ENCODE data around the gene CGNL1. TPM values are rescaled to one million over a fixed set of nuclear protein-coding genes. Genes with fewer than 3 reads are reported as not detected.

The CGNL1 gene
- polyA plus RNA-seq, 1 of the 3 experiments (the other 2 are of a cell fraction) = 0.23 TPM

DNA sequence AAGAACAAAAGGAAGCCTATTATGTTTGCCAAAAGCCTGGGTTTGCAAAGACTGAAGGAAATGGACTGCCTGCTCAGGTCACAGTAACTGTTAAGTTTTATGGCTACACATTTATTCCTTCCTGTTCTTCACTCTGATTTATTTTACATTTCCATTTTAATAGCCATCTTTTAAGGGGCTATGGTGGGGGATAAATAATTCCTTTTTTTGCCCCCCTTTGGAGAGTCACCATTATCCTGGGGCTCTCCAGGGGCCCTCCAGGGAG lies 161.9 kb downstream of the CGNL1 start:
- no peak overlapping the region for H3K27ac ChIP-seq (ENCODE audit: low read depth in 2 of 2, low read length in 1 of 2)
- H3K4me1 ChIP-seq (ENCODE audit: control insufficient read depth in 1 of 2, insufficient read depth in 2 of 2, low read depth in 1 of 2, low read length in 1 of 2) = peaks cover 6 to 15% of the 10 kb centered on the region in 2 experiments; a peak in 2 of 4 replicates
- CTCF ChIA-PET = interaction anchor here (1.6 to 10.9 kb wide), 3 partner anchors 11 to 197 kb away, joined by 5 to 191 read pairs (median 8); no protein-coding TSS in a partner anchor
- DNase-seq = no peak
- H3K4me3 ChIP-seq (ENCODE audit: low read depth in 2 of 2, low read length in 1 of 2) = no peak overlapping the region
- no peaks in the 10 kb centered on the region for H3K9me2 ChIP-seq
- no peak overlapping the region for H3K9ac ChIP-seq
- H4K20me1 ChIP-seq (ENCODE audit: insufficient read depth) = no peaks in the 10 kb centered on the region
- H3F3A ChIP-seq (replicated peaks; ENCODE audit: insufficient read depth) = no peaks in the 10 kb centered on the region
- H3K27me3 ChIP-seq (ENCODE audit: insufficient read depth) = no peaks in the 10 kb centered on the region
- no peak overlapping the region for H3K4me2 ChIP-seq
- no peaks in the 10 kb centered on the region for H3K36me3 ChIP-seq (replicated peaks in 1 of 2; ENCODE audit: control insufficient read depth in 1 of 2, insufficient read depth in 2 of 2, low read length in 1 of 2)
- no peaks in the 10 kb centered on the region for H3K9me3 ChIP-seq
- POLR2A ChIA-PET = no interaction called here
- no peak overlapping the region for H2AFZ ChIP-seq (ENCODE audit: low read depth)
- no peak for TF ChIP-seq EP300 (IDR thresholded peaks at IDR 0.05; ENCODE audit: borderline replicate concordance in 1 of 2, low read depth in 1 of 2, low read length in 1 of 2)
- no peak for TF ChIP-seq CHD2 (IDR thresholded peaks at IDR 0.05; ENCODE audit: low read length, partially characterized antibody)
- no peak for TF ChIP-seq YY1 (IDR thresholded peaks at IDR 0.05; ENCODE audit: low read depth)
- TF ChIP-seq JUND (IDR thresholded peaks at IDR 0.05) = no peak
- no peak for TF ChIP-seq GABPA (IDR thresholded peaks at IDR 0.05; ENCODE audit: low read depth)
- no peak for TF ChIP-seq NFIC (IDR thresholded peaks at IDR 0.05; ENCODE audit: borderline replicate concordance)
- H3K79me2 ChIP-seq (ENCODE audit: insufficient read depth) = no peaks in the 10 kb centered on the region

DNA sequence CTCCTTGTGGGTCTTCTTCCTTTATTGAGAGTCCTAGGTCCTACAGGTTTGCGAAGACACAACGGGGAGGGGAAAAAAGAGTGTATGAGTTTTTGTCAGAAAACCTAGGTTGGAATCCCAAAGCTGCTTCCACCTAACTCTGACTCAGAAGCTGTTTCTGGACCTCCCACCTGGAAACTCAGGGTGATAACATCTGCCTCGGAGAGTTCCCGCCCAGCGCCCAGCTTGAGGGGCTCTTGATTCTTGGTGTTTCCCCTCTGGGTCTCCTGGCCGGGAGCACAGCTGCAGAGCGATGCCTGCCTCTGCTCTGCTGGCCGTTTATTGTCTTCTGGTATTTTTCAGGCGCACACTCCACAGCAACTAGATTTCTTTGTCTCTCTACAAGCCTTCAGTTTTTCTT lies 162.5 kb downstream of the CGNL1 start:
- Histone ChIP-seq H3K79me2 (ENCODE audit: insufficient read depth) (no peaks in the 10 kb centered on the region), H3K4me2 (no peak overlapping the region), H3K9me3 (no peaks in the 10 kb centered on the region), H3K27me3 (ENCODE audit: insufficient read depth) (no peaks in the 10 kb centered on the region), H3F3A (replicated peaks; ENCODE audit: insufficient read depth) (no peaks in the 10 kb centered on the region), H3K9me2 (no peaks in the 10 kb centered on the region), H4K20me1 (ENCODE audit: insufficient read depth) (no peaks in the 10 kb centered on the region), H3K27ac (ENCODE audit: low read depth in 2 of 2, low read length in 1 of 2) (no peak overlapping the region), H3K4me3 (ENCODE audit: low read depth in 2 of 2, low read length in 1 of 2) (no peak overlapping the region), H2AFZ (ENCODE audit: low read depth) (no peak overlapping the region), H3K36me3 (replicated peaks in 1 of 2; ENCODE audit: control insufficient read depth in 1 of 2, insufficient read depth in 2 of 2, low read length in 1 of 2) (no peaks in the 10 kb centered on the region), H3K9ac (no peak overlapping the region), H3K4me1 (ENCODE audit: control insufficient read depth in 1 of 2, insufficient read depth in 2 of 2, low read depth in 1 of 2, low read length in 1 of 2) (peaks cover 3 to 15% of the 10 kb centered on the region in 2 experiments; a peak in 2 of 4 replicates)
- TF ChIP-seq, protein P1, sequence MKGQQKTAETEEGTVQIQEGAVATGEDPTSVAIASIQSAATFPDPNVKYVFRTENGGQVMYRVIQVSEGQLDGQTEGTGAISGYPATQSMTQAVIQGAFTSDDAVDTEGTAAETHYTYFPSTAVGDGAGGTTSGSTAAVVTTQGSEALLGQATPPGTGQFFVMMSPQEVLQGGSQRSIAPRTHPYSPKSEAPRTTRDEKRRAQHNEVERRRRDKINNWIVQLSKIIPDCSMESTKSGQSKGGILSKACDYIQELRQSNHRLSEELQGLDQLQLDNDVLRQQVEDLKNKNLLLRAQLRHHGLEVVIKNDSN (IDR thresholded peaks at IDR 0.05; ENCODE audit: borderline replicate concordance, low read depth) = no peak
- TF ChIP-seq RXRA (IDR thresholded peaks at IDR 0.05; ENCODE audit: borderline replicate concordance, low read depth) (no peak), POLR2AphosphoS5 (IDR thresholded peaks at IDR 0.05; ENCODE audit: low read depth, low read length) (no peak)
- ChIA-PET POLR2A (no interaction called here), CTCF (interaction anchor here (0.6 to 10.9 kb wide), 3 partner anchors 11 to 197 kb away, joined by 3 to 191 read pairs (median 13); no protein-coding TSS in a partner anchor)
- DNase-seq = no peak
- 83% methylated on average over 7 of the region's 9 CpGs for WGBS (ENCODE audit: low lambda C conversion rate)

DNA sequence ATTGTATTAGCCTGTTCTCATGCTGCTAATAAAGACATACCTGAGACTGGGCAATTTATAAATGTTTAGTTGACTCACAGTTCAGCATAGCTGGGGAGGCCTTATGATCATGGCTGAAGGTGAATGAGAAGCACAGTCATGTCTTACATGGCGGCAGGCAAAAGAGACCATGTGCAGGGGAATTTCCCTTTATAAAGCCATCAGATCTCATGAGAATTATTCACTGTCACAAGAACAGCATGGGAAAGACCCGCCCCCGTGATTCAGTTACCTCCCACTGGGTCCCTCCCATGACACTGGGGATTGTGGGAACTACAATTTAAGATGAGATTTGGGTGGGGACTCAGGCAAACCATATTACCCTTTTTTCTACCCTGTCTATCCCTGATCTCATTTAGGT lies 163.9 kb downstream of the CGNL1 start:
- Histone ChIP-seq H2AFZ (ENCODE audit: low read depth) (no peak overlapping the region), H3K4me3 (ENCODE audit: low read depth in 2 of 2, low read length in 1 of 2) (no peak overlapping the region), H3K36me3 (replicated peaks in 1 of 2; ENCODE audit: control insufficient read depth in 1 of 2, insufficient read depth in 2 of 2, low read length in 1 of 2) (no peaks in the 10 kb centered on the region), H3K27me3 (ENCODE audit: insufficient read depth) (no peaks in the 10 kb centered on the region), H3K4me2 (no peak overlapping the region), H3K4me1 (ENCODE audit: control insufficient read depth in 1 of 2, insufficient read depth in 2 of 2, low read depth in 1 of 2, low read length in 1 of 2) (peaks cover 3 to 15% of the 10 kb centered on the region in 2 experiments; a peak in 2 of 4 replicates), H3K9me2 (no peaks in the 10 kb centered on the region), H3K79me2 (ENCODE audit: insufficient read depth) (no peaks in the 10 kb centered on the region), H3K27ac (ENCODE audit: low read depth in 2 of 2, low read length in 1 of 2) (no peak overlapping the region), H4K20me1 (ENCODE audit: insufficient read depth) (no peaks in the 10 kb centered on the region), H3K9ac (no peak overlapping the region), H3F3A (replicated peaks; ENCODE audit: insufficient read depth) (no peaks in the 10 kb centered on the region), H3K9me3 (no peaks in the 10 kb centered on the region)
- ChIA-PET CTCF (interaction anchor here (1.8 to 10.9 kb wide), 3 partner anchors 13 to 199 kb away, joined by 13 to 191 read pairs (median 16); no protein-coding TSS in a partner anchor), POLR2A (no interaction called here)
- TF ChIP-seq FOSL2 (IDR thresholded peaks at IDR 0.05; ENCODE audit: borderline replicate concordance, low read depth) = no peak
- no peak for TF ChIP-seq TEAD4 (IDR thresholded peaks at IDR 0.05; ENCODE audit: borderline replicate concordance, insufficient read depth)
- TF ChIP-seq TCF12 (IDR thresholded peaks at IDR 0.05) = no peak
- TF ChIP-seq, protein P2, sequence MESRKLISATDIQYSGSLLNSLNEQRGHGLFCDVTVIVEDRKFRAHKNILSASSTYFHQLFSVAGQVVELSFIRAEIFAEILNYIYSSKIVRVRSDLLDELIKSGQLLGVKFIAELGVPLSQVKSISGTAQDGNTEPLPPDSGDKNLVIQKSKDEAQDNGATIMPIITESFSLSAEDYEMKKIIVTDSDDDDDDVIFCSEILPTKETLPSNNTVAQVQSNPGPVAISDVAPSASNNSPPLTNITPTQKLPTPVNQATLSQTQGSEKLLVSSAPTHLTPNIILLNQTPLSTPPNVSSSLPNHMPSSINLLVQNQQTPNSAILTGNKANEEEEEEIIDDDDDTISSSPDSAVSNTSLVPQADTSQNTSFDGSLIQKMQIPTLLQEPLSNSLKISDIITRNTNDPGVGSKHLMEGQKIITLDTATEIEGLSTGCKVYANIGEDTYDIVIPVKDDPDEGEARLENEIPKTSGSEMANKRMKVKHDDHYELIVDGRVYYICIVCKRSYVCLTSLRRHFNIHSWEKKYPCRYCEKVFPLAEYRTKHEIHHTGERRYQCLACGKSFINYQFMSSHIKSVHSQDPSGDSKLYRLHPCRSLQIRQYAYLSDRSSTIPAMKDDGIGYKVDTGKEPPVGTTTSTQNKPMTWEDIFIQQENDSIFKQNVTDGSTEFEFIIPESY (IDR thresholded peaks at IDR 0.05; ENCODE audit: borderline replicate concordance, low read depth) = no peak
- TF ChIP-seq POLR2AphosphoS5 (IDR thresholded peaks at IDR 0.05; ENCODE audit: low read depth, low read length) = no peak
- no peak for TF ChIP-seq RXRA (IDR thresholded peaks at IDR 0.05; ENCODE audit: borderline replicate concordance, low read depth)
- TF ChIP-seq FOXM1 (IDR thresholded peaks at IDR 0.05; ENCODE audit: low read depth) = no peak
- no peak for DNase-seq
- WGBS (ENCODE audit: low lambda C conversion rate) = 69% methylated on average over 3 of the region's 3 CpGs
